Loucy (cell line): ENCODE results near the gene LRRC47.

Experiments
- H2AFZ ChIP-seq: fragments of 200-600 bp; sonication (generic); 2 replicates; pipeline ENCODE4 v1.6.0; 2016; ENCODE audit warnings: antibody characterized with exemption, mild to moderate bottlenecking, low read length, moderate library complexity
- H3F3A ChIP-seq: fragments of 200-600 bp; 2 replicates; pipeline ENCODE4 v1.6.0; 2016; ENCODE audit warnings: antibody characterized with exemption, low read depth, mild to moderate bottlenecking
- H3K27me3 ChIP-seq: fragments of 200-600 bp; sonication (generic); 2 replicates; pipeline ENCODE4 v1.6.1; 2014; ENCODE audit warnings: low read length, mild to moderate bottlenecking; ENCODE audit not compliant: insufficient read depth, poor library complexity, severe bottlenecking
- H3K36me3 ChIP-seq: fragments of 200-600 bp; sonication (generic); 2 replicates; pipeline ENCODE4 v1.6.1; 2016; ENCODE audit warnings: low read length; ENCODE audit not compliant: insufficient read depth
- H3K4me1 ChIP-seq: fragments of 200-600 bp; sonication (generic); 2 replicates; pipeline ENCODE4 v1.5.1; 2014; ENCODE audit warnings: low read length, mild to moderate bottlenecking; ENCODE audit not compliant: insufficient read depth, poor library complexity, severe bottlenecking
- H3K4me2 ChIP-seq: fragments of 200-600 bp; sonication (generic); 2 replicates; pipeline ENCODE4 v1.6.0; 2014; ENCODE audit warnings: antibody characterized with exemption, low read length, low read depth, mild to moderate bottlenecking; ENCODE audit not compliant: poor library complexity, severe bottlenecking
- H3K4me3 ChIP-seq: fragments of 200-600 bp; sonication (generic); 2 replicates; pipeline ENCODE4 v1.5.1; 2014; ENCODE audit warnings: low read length, mild to moderate bottlenecking, mixed read lengths; ENCODE audit not compliant: poor library complexity, severe bottlenecking
- H3K79me2 ChIP-seq: fragments of 200-600 bp; sonication (generic); 2 replicates; pipeline ENCODE4 v1.6.1; 2014; ENCODE audit warnings: low read length; ENCODE audit not compliant: insufficient read depth
- H3K9ac ChIP-seq: fragments of 200-600 bp; sonication (generic); 2 replicates; pipeline ENCODE4 v1.6.0; 2014; ENCODE audit warnings: mild to moderate bottlenecking, low read depth, low read length, moderate library complexity; ENCODE audit not compliant: poor library complexity, severe bottlenecking
- H3K9me2 ChIP-seq: fragments of 200-600 bp; sonication (generic); replicated peaks from 2 replicates; pipeline ENCODE4 v1.6.1; 2016; ENCODE audit warnings: low read depth, low read length, mixed read lengths
- H3K9me3 ChIP-seq: fragments of 200-600 bp; sonication (generic); 2 replicates; pipeline ENCODE4 v1.6.1; 2014; ENCODE audit warnings: mild to moderate bottlenecking, antibody characterized with exemption, low read length, low read depth; ENCODE audit not compliant: insufficient read depth
- H4K20me1 ChIP-seq: fragments of 200-600 bp; sonication (generic); 2 replicates; pipeline ENCODE4 v1.6.0; 2014; ENCODE audit warnings: antibody characterized with exemption, low read length, mild to moderate bottlenecking; ENCODE audit not compliant: insufficient read depth, poor library complexity, severe bottlenecking
- CTCF ChIP-seq: fragments of 200-600 bp; sonication (generic); conservative IDR thresholded peaks from 2 replicates; pipeline ENCODE4 v1.5.1; 2014; ENCODE audit warnings: mild to moderate bottlenecking, antibody characterized with exemption, low read length
- EZH2phosphoT487 ChIP-seq: fragments of 200-600 bp; IDR thresholded peaks from 2 replicates; pipeline ENCODE4 v1.6.1; 2018; ENCODE audit warnings: antibody characterized with exemption, mild to moderate bottlenecking, moderate library complexity, borderline replicate concordance

Gene LRRC47

GRCh38 chr1:3775490-3776230, 20.6 kb downstream of the LRRC47 start:
- no peak overlapping the region for H3K9ac ChIP-seq
- H3K4me3 ChIP-seq, result no peak overlapping the region
- H3K79me2 ChIP-seq, result no peaks in the 10 kb centered on the region
- H2AFZ ChIP-seq, result no peak overlapping the region
- H3F3A ChIP-seq, result no peaks in the 10 kb centered on the region
- no peaks in the 10 kb centered on the region for H4K20me1 ChIP-seq
- H3K4me1 ChIP-seq, result peaks cover 5% of the 10 kb centered on the region
- no peaks in the 10 kb centered on the region for H3K9me3 ChIP-seq
- H3K27me3 ChIP-seq, result no peaks in the 10 kb centered on the region
- TF ChIP-seq EZH2phosphoT487 (no peak), CTCF (peak; percentile 62)
- H3K9me2 ChIP-seq, result no peaks in the 10 kb centered on the region
- H3K4me2 ChIP-seq, result peak overlapping the region; percentile 1
- H3K36me3 ChIP-seq, result peaks cover 17% of the 10 kb centered on the region; the same call in 1 of the 2 replicates

DNA sequence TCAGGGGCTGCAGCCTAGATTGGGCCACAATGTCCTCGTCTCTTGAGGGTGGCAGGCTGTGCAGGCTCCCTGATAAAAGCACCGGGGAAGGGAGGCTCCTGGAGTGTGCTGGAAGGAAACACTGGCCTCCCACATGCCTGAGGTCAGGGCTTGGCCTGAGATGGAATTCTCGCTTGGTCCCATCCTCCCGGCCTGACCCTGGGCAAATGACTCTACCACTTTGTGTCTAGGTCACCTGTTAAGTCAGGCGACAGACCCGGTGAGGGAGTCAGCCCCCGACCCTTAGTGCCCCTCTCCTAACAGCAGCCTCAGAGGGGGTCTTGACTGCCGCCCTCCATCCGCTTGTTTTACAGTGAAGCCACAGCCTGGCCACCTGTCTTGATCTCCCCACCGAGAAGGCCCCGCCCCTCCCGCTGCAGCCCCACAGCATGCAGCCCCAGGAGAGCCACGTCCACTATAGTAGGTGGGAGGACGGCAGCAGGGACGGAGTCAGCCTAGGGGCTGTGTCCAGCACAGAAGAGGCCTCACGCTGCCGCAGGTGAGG, 21.3 kb downstream of the LRRC47 start:
- H3K4me3 ChIP-seq, result no peak overlapping the region
- peaks cover 11% of the 10 kb centered on the region; the same call in 1 of the 2 replicates for H3K36me3 ChIP-seq

DNA sequence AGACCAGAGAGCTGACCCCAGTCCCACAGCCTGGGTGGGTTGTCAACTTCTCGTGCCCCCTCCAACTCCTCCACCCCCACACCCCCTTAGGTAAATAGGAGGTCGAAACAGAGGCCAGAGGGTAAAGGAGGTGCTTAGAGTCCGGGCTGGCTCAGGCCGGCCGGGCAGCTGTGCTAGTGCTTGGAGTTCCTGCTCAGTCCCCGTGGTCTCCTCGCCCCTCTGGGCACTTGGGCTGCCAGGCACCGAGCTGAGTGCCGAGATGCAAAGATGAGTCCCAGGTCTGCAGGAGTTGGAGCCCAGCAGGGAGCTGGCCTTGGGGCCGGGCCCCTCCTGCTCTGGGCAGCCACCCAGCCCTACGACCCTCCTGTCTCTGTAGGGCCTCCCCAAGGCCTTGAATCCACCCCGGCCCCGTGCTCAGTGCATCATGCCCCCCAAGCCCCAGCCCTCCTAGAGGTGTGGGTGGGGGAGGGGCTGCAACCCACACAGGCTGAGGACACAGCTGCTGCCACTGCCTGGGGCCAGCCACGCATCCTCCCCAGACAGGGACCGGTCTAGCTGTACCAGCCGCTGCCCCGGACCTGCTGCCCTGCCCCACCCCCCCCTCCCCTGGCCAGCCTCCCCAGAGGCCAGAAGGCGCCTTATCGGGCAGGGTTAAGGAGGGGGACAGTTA, 21.9 kb downstream of the LRRC47 start:
- no peak overlapping the region for H2AFZ ChIP-seq
- H4K20me1 ChIP-seq, result no peaks in the 10 kb centered on the region
- no peaks in the 10 kb centered on the region for H3K9me2 ChIP-seq
- H3K4me1 ChIP-seq, result peaks cover 5% of the 10 kb centered on the region
- H3K9ac ChIP-seq, result no peak overlapping the region
- H3K27me3 ChIP-seq, result no peaks in the 10 kb centered on the region
- H3F3A ChIP-seq, result no peaks in the 10 kb centered on the region
- no peak overlapping the region for H3K4me2 ChIP-seq
- no peaks in the 10 kb centered on the region for H3K79me2 ChIP-seq
- H3K4me3 ChIP-seq, result no peak overlapping the region
- H3K36me3 ChIP-seq, result peaks cover 5% of the 10 kb centered on the region; the same call in 1 of the 2 replicates
- TF ChIP-seq CTCF, result no peak
- no peak for TF ChIP-seq EZH2phosphoT487
- no peaks in the 10 kb centered on the region for H3K9me3 ChIP-seq

More for the DNA sequence above, 21.3 kb downstream of the LRRC47 start:
- Histone ChIP-seq H3K79me2 (no peaks in the 10 kb centered on the region), H3K4me1 (peaks cover 5% of the 10 kb centered on the region), H3F3A (no peaks in the 10 kb centered on the region), H3K4me2 (peak overlapping the region; percentile 1), H3K9ac (no peak overlapping the region), H3K27me3 (no peaks in the 10 kb centered on the region), H3K9me2 (no peaks in the 10 kb centered on the region), H3K9me3 (no peaks in the 10 kb centered on the region), H4K20me1 (no peaks in the 10 kb centered on the region), H2AFZ (no peak overlapping the region)
- no peak for TF ChIP-seq CTCF
- TF ChIP-seq EZH2phosphoT487, result no peak
